Measurements from ENCODE around the gene HSPBP1. TPM values are rescaled to one million over a fixed set of nuclear protein-coding genes. Genes with fewer than 3 reads are reported as not detected.

HSPBP1 gene
- total and polyA plus RNA-seq, 2 of the 13 experiments (the other 11 are each of a cell fraction or from before 2014, with no cell fraction given), result 22.3 to 33.7 TPM

DNA sequence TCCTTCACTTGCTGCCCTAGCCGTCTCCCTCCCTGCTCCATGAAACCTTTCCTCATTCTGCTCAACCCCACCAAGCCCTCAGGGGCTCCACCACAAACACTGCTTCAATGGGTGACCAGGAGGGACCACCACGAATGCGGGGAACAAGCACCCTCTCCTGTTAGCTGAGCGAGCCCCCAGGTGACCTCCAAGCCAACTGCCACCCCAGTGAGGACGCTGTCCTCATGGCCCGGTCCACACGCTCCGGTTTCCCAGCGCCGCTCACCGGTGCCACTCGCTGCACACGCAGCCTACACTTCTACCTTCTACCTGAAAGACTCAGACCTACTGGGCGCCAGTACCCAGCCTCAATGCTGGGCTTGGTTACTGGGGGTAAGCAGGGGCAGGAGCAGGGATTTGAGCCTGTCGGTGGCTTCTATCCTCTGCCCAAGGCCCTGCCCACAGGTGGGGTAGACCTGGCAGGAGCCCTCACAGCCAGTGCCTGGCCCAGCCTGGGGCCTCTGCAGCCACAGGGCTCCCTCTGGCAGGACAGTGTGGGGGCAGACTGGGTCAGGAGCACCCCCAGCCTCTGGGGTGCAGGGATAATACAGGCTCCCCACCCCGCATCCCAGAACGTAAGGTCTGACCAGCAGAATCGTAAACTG, 50.6 kb downstream of the HSPBP1 start (continued):
- TF ChIP-seq, protein P1, sequence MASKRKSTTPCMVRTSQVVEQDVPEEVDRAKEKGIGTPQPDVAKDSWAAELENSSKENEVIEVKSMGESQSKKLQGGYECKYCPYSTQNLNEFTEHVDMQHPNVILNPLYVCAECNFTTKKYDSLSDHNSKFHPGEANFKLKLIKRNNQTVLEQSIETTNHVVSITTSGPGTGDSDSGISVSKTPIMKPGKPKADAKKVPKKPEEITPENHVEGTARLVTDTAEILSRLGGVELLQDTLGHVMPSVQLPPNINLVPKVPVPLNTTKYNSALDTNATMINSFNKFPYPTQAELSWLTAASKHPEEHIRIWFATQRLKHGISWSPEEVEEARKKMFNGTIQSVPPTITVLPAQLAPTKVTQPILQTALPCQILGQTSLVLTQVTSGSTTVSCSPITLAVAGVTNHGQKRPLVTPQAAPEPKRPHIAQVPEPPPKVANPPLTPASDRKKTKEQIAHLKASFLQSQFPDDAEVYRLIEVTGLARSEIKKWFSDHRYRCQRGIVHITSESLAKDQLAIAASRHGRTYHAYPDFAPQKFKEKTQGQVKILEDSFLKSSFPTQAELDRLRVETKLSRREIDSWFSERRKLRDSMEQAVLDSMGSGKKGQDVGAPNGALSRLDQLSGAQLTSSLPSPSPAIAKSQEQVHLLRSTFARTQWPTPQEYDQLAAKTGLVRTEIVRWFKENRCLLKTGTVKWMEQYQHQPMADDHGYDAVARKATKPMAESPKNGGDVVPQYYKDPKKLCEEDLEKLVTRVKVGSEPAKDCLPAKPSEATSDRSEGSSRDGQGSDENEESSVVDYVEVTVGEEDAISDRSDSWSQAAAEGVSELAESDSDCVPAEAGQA (IDR thresholded peaks at IDR 0.05; ENCODE audit: low read depth), result no peak
- TF ChIP-seq, protein P1 (CRISPR knock-in tag; IDR thresholded peaks at IDR 0.05; ENCODE audit: borderline replicate concordance), result no peak
- 0 out of 2 replicates have a peak, but pooled peaks have one; percentile 6 for TF ChIP-seq PHF8 (CRISPR knock-in tag; IDR thresholded peaks at IDR 0.05)
- TF ChIP-seq ZFX (CRISPR knock-in tag; IDR thresholded peaks at IDR 0.05; ENCODE audit: low read depth), result no peak
- no peak for TF ChIP-seq SOX6 (IDR thresholded peaks at IDR 0.05)
- TF ChIP-seq SOX6 (CRISPR knock-in tag; IDR thresholded peaks at IDR 0.05), result no peak
- peak; percentile 42; the same call in 1 of the 2 replicates for TF ChIP-seq ZKSCAN1 (IDR thresholded peaks at IDR 0.05; ENCODE audit: low read length)
- TF ChIP-seq KLF12 (CRISPR knock-in tag; IDR thresholded peaks at IDR 0.05; ENCODE audit: borderline replicate concordance), result 0 out of 2 replicates have a peak, but pooled peaks have one; percentile 48
- 0 out of 2 replicates have a peak, but pooled peaks have one; percentile 45 for TF ChIP-seq ZNF773 (CRISPR knock-in tag; IDR thresholded peaks at IDR 0.05; ENCODE audit: borderline replicate concordance)
- TF ChIP-seq ZNF891 (CRISPR knock-in tag; IDR thresholded peaks at IDR 0.05), result 0 out of 2 replicates have a peak, but pooled peaks have one; percentile 31
- TF ChIP-seq, protein P2, sequence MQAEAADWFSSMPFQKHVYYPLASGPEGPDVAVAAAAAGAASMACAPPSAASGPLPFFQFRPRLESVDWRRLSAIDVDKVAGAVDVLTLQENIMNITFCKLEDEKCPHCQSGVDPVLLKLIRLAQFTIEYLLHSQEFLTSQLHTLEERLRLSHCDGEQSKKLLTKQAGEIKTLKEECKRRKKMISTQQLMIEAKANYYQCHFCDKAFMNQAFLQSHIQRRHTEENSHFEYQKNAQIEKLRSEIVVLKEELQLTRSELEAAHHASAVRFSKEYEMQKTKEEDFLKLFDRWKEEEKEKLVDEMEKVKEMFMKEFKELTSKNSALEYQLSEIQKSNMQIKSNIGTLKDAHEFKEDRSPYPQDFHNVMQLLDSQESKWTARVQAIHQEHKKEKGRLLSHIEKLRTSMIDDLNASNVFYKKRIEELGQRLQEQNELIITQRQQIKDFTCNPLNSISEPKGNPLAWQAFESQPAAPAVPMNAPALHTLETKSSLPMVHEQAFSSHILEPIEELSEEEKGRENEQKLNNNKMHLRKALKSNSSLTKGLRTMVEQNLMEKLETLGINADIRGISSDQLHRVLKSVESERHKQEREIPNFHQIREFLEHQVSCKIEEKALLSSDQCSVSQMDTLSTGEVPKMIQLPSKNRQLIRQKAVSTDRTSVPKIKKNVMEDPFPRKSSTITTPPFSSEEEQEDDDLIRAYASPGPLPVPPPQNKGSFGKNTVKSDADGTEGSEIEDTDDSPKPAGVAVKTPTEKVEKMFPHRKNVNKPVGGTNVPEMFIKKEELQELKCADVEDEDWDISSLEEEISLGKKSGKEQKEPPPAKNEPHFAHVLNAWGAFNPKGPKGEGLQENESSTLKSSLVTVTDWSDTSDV (CRISPR knock-in tag; IDR thresholded peaks at IDR 0.05), result 0 out of 2 replicates have a peak, but pooled peaks have one; percentile 40
- TF ChIP-seq NBN (conservative IDR thresholded peaks at IDR 0.05), result no peak
- TF ChIP-seq ZNF839 (CRISPR knock-in tag; IDR thresholded peaks at IDR 0.05; ENCODE audit: borderline replicate concordance), result 0 out of 2 replicates have a peak, but pooled peaks have one; percentile 13
- no peak for TF ChIP-seq NFIB (CRISPR knock-in tag; IDR thresholded peaks at IDR 0.05; ENCODE audit: borderline replicate concordance)
- TF ChIP-seq FOXP1 (IDR thresholded peaks at IDR 0.05), result no peak
- TF ChIP-seq FOXP1 (CRISPR knock-in tag; IDR thresholded peaks at IDR 0.05), result no peak
- TF ChIP-seq REL (CRISPR knock-in tag; conservative IDR thresholded peaks at IDR 0.05), result 0 out of 2 replicates have a peak, but pooled peaks have one; percentile 28
- TF ChIP-seq, protein P3, sequence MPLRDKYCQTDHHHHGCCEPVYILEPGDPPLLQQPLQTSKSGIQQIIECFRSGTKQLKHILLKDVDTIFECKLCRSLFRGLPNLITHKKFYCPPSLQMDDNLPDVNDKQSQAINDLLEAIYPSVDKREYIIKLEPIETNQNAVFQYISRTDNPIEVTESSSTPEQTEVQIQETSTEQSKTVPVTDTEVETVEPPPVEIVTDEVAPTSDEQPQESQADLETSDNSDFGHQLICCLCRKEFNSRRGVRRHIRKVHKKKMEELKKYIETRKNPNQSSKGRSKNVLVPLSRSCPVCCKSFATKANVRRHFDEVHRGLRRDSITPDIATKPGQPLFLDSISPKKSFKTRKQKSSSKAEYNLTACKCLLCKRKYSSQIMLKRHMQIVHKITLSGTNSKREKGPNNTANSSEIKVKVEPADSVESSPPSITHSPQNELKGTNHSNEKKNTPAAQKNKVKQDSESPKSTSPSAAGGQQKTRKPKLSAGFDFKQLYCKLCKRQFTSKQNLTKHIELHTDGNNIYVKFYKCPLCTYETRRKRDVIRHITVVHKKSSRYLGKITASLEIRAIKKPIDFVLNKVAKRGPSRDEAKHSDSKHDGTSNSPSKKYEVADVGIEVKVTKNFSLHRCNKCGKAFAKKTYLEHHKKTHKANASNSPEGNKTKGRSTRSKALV (CRISPR knock-in tag; IDR thresholded peaks at IDR 0.05), result 0 out of 2 replicates have a peak, but pooled peaks have one; percentile 22
- TF ChIP-seq SRY (CRISPR knock-in tag; IDR thresholded peaks at IDR 0.05), result peak; percentile 83
- TF ChIP-seq, protein P4, sequence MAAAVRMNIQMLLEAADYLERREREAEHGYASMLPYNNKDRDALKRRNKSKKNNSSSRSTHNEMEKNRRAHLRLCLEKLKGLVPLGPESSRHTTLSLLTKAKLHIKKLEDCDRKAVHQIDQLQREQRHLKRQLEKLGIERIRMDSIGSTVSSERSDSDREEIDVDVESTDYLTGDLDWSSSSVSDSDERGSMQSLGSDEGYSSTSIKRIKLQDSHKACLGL (CRISPR knock-in tag; IDR thresholded peaks at IDR 0.05), result peak; percentile 13; the same call in 1 of the 2 replicates

Measured in HepG2 (cell line).